Liver (tissue), 3 donors: ENCODE results near the gene SLCO6A1.
A peak's percentile ranks its signal among the peaks of the same experiment; 100 is the strongest.

ENCODE experiments used
- GABPA ChIP-seq, 2 donors: IDR thresholded peaks in 1 of 2; conservative IDR thresholded peaks in 1 of 2; 2 replicates each; pipeline ENCODE4 v1.6.1; 2016; ENCODE audit warnings: antibody characterized with exemption in 2 of 2, mild to moderate bottlenecking in 1 of 2, moderate library complexity in 1 of 2
- RAD21 ChIP-seq, 2 donors: IDR thresholded peaks; 2 replicates each; pipeline ENCODE4 v1.6.1; 2016; ENCODE audit warnings: antibody characterized with exemption in 2 of 2, mild to moderate bottlenecking in 2 of 2
- SP1 ChIP-seq: IDR thresholded peaks from 2 replicates; pipeline ENCODE4 v1.6.1; 2018; ENCODE audit warnings: antibody characterized with exemption, mild to moderate bottlenecking
- YY1 ChIP-seq: IDR thresholded peaks from 2 replicates; pipeline ENCODE4 v1.6.1; 2016; ENCODE audit warnings: antibody characterized with exemption, mild to moderate bottlenecking
- TF ChIP-seq, protein P1 (sequence below): fragments of 150-350 bp; IDR thresholded peaks from 2 replicates; pipeline ENCODE4 v1.5.1; 2017; ENCODE audit warnings: improper control_type of control experiment, low read depth, low read length; ENCODE audit not compliant: missing input control
- TF ChIP-seq, protein P2 (sequence below): IDR thresholded peaks from 2 replicates; pipeline ENCODE4 v1.6.1; 2016; ENCODE audit warnings: antibody characterized with exemption
- TF ChIP-seq, protein P3 (sequence below): IDR thresholded peaks from 2 replicates; pipeline ENCODE4 v1.6.1; 2016; ENCODE audit warnings: antibody characterized with exemption, mild to moderate bottlenecking
- donor health status: healthy.
- donor health status: healthy.

DNA sequence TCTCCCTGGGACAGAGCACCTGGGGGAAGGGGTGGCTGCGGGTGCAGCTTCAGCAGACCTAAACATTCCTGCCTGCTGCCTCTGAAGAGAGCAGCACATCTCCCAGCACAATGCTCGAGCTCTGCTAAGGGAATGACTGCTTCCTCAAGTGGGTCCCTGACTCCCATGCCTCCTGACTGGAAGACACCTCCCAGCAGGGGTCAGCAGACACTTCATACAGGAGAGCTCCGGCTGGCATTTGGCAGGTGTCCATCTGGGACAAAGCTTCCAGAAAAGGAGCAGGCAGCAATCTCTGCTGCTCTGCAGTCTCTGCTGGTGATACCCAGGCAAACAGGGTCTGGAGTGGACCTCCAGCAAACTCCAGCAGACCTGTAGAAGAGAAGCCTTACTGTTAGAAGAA, 77.2 kb downstream of the SLCO6A1 start:
- TF ChIP-seq, protein P1, sequence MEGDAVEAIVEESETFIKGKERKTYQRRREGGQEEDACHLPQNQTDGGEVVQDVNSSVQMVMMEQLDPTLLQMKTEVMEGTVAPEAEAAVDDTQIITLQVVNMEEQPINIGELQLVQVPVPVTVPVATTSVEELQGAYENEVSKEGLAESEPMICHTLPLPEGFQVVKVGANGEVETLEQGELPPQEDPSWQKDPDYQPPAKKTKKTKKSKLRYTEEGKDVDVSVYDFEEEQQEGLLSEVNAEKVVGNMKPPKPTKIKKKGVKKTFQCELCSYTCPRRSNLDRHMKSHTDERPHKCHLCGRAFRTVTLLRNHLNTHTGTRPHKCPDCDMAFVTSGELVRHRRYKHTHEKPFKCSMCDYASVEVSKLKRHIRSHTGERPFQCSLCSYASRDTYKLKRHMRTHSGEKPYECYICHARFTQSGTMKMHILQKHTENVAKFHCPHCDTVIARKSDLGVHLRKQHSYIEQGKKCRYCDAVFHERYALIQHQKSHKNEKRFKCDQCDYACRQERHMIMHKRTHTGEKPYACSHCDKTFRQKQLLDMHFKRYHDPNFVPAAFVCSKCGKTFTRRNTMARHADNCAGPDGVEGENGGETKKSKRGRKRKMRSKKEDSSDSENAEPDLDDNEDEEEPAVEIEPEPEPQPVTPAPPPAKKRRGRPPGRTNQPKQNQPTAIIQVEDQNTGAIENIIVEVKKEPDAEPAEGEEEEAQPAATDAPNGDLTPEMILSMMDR = no peak
- peak in 1 of 2 donors; percentile 51 for TF ChIP-seq RAD21 (IDR thresholded peaks at IDR 0.05)
- TF ChIP-seq, protein P2, sequence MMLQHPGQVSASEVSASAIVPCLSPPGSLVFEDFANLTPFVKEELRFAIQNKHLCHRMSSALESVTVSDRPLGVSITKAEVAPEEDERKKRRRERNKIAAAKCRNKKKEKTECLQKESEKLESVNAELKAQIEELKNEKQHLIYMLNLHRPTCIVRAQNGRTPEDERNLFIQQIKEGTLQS = no peak
- no peak for TF ChIP-seq YY1
- no peak for TF ChIP-seq GABPA (IDR thresholded peaks at IDR 0.05 in 1 of 2, conservative IDR thresholded peaks at IDR 0.05 in 1 of 2)
- TF ChIP-seq, protein P3, sequence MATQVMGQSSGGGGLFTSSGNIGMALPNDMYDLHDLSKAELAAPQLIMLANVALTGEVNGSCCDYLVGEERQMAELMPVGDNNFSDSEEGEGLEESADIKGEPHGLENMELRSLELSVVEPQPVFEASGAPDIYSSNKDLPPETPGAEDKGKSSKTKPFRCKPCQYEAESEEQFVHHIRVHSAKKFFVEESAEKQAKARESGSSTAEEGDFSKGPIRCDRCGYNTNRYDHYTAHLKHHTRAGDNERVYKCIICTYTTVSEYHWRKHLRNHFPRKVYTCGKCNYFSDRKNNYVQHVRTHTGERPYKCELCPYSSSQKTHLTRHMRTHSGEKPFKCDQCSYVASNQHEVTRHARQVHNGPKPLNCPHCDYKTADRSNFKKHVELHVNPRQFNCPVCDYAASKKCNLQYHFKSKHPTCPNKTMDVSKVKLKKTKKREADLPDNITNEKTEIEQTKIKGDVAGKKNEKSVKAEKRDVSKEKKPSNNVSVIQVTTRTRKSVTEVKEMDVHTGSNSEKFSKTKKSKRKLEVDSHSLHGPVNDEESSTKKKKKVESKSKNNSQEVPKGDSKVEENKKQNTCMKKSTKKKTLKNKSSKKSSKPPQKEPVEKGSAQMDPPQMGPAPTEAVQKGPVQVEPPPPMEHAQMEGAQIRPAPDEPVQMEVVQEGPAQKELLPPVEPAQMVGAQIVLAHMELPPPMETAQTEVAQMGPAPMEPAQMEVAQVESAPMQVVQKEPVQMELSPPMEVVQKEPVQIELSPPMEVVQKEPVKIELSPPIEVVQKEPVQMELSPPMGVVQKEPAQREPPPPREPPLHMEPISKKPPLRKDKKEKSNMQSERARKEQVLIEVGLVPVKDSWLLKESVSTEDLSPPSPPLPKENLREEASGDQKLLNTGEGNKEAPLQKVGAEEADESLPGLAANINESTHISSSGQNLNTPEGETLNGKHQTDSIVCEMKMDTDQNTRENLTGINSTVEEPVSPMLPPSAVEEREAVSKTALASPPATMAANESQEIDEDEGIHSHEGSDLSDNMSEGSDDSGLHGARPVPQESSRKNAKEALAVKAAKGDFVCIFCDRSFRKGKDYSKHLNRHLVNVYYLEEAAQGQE = no peak
- no peak for TF ChIP-seq SP1
